ENCODE measurements around the gene CAV1.

CAV1 gene

DNA sequence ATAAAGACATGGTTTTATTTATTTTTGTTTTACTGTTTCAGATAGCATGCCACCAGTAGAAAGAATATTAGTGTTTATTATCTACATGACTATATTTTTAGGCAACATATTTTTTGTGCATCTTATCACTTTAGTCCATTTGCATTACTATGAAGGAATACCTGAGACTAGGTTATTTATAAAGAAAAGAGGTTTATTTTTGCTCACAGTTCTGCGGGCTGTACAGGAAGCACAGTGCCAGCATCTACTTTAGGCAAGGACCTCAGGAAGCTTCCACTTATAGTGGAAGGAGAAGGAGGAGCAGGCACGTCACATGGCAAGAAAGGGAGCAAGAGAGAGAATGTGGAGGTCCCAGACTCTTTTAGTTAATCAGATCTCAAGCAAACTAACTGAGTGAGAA lies 19.6 kb upstream of the CAV1 start:
- DNase-seq = no peak

DNA sequence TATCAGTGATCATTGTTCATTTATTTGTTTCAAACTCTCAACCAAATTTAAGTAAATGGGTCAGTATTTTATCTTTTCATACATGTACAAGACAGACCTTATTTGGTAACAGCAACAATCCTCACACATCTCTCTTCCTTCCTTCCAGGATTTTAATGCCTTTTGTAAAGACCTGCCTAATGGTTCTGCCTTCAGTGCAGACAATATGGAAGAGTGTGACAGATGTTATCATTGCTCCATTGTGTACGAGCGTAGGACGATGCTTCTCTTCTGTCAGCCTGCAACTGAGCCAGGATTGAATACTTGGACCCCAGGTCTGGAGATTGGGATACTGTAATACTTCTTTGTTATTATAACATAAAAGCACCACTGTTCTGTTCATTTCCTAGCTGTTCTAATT lies 19.0 kb upstream of the CAV1 start:
- no peak for DNase-seq

DNA sequence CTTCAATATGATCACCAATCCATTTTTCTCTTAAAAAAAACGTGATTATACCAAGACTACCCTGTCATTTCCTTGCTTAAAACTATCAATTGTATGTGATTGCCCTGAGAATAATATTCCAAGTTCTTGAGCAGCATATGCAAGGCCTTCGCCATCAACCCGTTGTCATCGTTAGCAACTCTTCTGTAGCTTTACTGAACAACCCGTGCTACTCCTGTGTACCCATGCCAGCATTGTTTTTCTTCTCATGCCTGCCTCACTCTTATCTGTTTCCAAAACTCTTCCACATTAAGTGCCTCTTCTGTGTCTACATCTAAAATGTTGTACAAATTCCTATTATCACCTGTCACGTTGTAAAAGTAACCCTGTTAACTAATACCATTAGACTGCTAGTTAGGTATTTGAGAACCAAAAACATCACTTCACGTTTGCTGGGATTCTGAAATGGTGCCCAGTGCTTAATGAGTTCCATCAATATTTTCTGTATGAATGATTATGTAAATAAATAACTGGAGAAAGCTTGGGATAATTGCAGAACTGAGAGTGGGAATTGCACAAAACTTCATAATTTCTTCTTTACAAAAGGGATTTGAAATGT lies 14.8 kb upstream of the CAV1 start:
- DNase-seq = no peak

DNA sequence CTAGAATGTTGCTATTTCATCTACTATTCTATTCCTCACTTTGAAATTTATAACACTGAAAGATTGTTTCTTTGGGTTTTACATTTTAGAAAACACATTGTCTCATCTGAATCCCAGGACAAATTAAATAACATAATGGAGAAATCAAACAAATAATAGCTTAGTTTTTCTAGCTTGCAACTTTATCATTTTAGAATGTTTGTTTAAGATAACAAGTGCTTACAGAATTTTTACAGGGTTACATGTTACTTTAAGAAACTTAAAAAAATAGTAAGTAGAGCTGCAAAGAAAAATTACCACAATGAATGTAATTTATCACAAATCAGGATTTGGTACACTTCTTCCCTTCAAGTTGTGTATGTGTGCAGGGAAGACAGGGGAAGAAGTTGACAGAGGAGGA lies 14.0 kb upstream of the CAV1 start:
- DNase-seq = no peak

DNA sequence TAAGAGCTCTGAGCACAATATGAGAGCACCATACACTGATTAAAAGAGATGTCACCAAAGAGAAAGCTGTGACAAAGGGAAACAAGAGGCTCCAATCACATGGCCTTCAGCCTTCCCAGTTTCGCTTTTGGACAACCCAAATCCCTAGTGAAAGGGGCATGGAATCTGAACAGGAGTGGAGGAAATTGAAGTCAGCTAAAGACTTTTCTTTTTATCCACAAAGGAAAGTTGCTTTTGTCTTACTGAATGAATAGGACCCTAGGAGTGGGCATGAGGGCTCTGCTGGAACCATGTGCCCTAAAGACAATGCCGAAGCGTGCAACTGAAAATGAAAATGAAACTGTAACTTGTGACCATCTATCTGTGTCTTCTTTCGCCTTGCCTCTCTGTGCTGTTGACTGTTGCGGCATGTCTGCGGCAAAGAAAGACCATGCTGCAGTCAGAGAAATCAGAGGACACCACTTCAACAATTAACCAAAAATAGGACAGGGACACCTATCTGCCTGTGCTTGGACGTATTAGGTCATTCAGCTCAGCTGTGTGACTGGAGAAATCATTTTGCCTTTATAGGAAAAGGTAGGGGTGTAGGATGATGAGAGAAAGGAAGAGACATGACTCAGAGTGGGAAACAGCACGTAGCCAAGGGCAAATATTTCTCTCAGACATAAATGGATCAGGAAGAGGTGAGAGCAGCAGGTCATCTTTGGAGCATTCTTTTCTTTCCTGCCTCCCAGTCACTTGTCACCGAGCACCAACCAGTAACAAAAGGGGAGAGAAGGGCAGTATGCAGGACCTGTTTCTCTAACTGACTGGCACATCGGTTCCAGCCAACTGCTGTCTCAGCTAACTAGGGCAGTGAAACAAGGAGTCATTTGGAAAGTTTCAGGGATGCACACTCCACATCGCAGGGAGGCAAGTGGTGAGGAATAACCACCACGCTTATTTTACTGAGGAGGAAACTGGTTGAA lies 13.0 kb upstream of the CAV1 start:
- no peak for DNase-seq

DNA sequence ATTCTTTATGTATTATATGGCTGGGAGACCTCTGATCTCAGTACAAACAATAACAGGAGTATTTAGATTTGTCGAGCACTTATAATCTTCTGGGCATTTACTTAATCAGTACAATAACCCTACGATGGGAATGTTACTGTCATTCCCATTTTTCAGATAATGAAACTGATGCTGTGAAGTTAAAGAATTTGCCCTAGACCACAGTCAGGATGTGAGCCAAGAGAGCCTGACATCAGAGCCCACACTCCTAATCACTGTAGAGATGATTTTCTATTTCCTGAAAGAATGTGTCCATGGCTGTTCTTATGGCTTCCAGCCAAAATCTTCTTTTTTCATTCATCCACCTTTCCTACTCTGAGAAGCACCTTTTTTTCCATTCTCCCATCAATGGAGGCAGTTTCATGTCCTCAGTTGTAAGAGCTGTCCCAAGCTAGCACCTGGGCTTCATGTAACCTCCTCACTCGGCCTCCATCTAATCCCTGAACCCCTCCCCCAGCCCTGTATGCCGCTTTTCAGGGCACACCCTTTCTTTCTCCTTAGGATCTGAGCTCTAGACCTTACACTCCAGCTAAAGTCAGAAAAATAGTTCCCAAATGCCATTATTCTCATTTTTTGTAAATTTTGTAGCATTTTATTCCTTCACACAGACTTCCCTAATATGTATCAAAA lies 12.2 kb upstream of the CAV1 start:
- DNase-seq = no peak

DNA sequence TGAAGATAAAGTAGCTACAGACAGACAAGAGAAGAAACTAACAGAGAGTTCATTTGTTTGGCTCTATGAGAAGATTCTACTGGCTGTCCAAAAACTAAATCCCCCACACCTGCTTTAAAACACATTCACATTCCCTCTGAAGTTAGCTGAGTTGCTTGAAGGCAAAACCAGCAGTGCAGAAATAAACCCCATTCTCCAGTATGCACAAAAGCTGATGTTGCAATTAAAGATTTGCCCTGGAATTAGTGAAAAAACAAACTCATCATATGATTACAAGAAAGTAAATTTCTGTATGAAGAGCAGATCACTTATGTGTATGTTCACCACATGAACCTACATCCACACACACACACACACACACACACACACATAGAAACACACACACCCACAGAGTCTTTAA lies 9.3 kb upstream of the CAV1 start:
- DNase-seq = no peak

DNA sequence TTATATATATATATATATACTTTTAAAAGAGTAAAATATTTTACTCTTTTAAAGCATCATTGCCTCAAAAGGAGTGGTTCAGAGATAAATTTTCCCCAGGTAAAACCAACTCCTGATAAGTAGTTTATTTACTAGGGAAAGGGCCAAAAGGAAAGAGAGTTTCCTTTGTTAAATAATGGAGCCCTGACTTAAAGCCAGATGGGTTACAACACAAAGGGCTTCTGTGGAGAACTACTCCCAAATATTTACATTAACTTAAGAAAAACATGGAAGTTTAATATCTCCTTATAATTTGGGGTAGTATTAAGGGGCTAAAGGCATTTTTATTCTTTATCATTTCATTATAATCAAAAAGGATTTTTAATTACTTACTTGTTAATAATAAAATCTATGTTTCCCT lies 8.5 kb upstream of the CAV1 start:
- DNase-seq = no peak

DNA sequence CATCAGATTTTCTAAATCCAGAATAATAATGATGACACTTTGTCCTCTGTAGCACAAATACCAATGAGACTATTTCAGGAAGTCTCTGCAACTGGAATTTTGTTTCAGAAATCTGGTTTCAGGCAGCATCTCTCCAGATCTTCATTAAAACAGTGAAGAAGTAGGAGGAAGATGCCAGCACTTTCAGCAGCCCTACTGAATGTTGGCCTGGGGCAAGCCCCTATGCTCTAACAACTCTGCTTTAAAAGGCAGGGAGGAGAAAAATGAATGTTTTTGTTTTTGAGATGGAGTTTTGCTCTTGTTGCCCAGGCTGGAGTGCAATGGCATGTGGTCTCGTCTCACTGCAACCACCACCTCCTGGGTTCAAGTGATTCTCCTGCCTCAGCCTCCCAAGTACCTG lies 7.2 kb upstream of the CAV1 start:
- no peak for DNase-seq

DNA sequence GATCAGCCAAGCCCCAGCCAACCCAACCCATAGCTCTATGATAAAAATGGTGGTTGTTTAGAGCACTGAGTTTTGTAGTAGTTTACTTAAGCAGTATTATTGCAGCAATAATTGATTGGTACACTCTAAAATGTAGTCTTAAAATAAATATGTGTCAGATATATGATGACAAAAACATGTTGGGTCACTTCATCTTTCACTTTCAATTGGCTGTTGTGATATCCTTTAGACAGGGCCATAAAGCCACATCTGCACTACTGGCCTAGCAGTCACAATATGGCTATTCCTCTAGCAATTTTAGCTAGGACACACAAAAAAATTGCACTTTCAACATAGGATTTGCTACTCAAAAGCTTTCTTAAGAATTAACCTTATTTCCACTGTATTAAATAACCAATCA lies 5.9 kb upstream of the CAV1 start:
- DNase-seq = no peak

DNA sequence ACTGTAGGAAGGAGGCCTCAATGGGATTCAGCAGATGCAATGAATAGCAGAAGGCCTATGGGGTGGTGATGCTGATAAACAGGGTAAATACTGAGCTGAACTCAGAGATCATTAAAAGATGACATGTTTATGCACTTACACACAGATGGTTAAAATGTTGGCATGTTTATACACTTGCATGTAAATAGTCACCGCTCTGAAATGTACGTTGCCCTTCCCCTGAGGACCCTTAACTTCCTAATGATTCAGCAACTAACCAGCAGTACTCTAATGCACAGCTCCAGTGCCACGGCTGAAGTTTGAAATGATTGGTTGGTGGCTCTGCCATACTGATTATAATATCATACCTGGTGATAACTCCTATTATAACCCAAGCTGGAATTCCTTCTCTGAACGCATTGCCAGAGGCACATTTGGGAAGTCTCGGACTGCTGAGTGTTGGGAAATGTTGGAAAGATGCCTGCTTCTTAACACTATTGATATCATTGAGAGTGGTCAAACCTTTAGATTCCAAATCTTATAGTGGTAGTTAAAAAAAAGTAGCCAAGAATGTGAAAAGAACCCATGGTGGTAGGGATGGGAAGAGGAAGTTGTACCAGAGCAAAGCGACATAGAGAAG lies 3.7 kb upstream of the CAV1 start:
- no peak for DNase-seq

DNA sequence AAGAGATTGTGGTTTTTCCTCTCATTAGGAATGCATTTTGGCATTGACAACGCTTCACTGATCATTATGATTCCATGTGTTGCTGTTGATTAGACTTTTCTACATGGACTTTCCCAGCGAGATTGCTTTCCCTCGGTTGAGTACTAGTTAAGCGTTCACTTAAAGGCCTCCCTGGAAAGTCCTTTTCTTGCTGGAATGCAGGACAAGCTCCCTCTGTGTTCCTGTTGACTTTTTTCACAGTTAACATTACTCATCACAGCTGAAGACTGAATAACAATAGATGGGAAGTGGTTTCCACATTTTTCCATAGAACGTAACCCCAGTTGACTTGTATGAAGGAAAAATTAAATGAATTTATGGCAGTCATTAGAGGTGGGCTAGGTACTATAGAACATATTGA lies 2.6 kb upstream of the CAV1 start:
- DNase-seq = no peak

DNA sequence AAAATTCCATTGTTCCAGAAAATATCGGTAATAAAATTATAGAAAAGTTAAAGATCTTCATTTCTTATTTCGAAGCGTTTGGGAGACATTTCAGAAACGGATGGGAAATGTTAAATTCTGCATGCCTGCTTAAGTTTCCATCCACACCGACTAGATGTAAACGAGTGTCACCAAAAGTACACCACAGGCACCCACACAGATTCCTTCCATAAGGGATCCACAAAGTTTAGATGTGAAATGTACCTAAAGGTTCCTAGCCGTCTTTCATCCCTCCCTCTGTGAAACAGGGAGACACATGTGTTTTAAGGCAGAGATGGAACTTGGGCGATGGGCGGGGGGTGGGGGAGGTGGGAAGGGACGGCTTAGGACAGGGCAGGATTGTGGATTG lies 621 bp upstream of the CAV1 start:
- no peak for DNase-seq

DNA sequence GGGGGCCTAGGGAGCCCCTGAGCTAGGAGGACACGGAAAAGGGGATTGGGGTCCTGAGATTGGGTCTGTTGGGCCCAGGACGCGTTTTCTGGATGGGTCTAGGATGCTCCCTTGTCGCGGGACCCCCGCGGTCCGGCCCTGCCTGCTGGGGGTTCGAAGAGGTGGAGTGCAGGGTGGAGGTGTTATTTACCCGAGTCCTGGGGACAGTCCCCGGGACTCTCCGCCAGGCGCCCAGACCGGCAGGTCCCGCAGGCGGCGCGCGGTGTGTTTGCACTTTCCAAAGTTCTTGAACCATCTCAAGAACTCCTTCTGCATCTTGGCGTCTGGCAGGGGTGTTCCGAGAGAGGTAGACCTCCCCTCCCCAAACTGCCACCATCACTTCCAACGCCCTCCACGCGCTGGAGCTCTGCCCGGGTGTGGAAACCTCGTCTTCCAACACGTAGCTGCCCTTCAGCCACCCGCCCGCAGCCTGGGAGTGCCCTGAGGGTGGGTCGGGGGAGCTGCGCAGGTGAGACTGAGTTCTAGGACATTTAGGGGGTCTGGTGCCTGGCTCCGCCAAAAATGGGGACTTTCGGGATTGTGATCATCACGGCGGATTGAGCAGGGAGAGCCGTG lies 569 bp downstream of the CAV1 start:
- peak; percentile 19 for DNase-seq

DNA sequence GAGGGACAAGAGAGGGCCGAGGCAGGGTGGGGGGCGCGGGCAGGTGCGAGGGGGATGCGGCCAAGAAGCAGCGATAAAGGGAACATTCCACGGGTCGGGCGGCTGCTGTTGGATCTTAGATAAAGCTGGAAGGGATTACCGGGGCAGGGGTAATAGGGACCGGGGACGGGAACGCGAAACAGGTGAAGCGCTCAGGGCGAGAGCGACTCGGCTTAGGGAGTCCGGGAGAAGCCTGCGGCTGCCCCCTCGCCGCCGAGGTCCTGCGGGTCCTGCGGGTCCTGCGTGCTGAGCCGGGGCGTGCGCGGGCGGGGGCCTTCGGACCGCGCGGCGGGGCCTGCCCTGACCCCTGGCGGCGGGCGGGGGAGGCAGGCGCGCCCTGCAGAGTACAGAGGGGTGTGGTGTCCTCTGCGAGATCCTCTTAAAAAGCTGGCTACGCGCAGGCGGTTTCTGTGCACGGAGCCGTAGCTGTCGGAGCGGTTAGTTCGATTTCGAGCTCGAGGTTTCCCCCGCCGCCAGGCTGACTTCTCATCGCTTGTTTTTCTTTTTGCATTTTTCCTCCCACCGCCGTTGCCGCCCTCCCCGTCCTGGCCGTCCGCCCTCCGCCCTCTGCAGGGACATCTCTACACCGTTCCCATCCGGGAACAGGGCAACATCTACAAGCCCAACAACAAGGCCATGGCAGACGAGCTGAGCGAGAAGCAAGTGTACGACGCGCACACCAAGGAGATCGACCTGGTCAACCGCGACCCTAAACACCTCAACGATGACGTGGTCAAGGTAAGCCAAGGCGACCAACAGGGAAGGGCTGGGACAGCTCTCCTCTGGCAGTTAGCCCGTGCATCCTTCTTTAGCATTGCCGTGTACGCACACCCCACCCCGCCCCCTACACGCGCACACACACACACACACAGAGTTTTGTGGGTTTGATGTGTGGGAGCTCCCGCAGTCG lies 1.4 kb downstream of the CAV1 start:
- DNase-seq = peak; percentile 53

DNA sequence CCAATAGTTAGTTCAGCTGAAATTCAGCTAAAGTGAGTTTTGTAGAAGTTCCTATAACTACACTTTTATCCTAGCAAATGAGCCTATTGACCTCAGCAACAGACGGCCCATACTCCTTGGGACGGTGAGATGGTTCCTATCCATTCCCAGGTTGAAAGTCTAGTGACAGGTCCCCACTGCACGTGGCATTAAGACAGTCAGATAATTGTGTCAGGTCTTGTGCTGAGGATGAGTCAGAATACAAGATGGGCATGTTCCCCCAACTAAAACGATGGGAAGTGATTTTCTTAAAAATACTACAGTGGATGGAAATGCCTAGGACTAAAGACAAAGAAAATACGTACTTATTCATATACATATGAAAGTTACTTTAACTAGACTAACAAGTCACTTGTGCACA lies 2.1 kb downstream of the CAV1 start:
- no peak for DNase-seq

DNA sequence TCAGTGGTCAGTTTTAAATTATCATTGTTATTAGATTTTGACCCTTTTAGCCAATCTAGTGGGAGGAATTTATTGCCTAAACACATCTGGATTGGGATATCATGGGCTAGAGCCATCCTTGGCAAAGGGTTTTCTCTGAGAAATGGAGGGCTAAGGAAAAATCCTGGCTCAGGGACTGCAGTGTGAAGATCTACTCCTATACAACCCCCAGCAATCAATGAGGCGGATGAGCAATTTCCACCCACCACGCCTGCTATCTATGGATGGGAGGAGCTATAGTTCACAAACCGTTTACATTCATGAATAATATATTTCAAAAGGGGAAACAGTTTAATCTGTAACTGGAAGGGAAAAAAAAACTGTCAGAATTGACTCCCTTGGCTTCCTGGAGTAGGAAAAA lies 2.7 kb downstream of the CAV1 start:
- no peak for DNase-seq

DNA sequence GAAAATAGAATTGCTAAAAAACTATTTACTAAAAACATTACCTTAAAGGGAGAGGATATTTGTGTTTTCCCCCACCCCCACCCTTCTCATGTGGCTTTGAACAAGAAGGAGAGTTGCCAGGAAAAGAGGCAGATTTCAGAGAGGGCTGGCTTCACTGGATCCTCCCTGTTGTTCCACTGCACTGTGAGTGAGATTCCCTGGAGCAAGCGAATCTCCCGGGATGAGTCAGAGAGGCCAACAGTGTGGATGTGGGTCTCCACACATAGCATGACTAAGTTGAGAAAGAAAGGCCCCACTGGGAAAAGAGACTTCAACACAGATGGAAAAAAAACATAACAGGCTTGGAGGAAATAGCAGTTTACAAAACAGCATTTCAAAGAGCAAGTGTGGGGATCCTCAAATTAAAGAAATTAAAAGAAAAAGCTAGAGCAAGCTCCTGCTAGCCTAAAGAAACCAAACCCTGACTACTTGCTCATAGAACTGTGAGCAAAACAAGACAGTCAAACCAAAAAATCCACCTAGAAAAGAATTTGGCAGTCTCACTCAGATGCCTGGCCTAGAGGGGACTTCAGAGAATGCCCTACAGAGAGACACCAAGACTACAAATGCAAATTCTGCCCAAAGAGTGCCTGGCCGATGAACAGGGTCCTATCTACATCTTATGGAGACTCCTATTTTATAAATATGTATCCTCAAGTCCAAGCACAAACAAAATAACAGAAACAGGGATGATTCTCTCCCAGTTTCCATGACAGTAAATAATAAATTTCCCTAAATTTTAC lies 3.4 kb downstream of the CAV1 start:
- DNase-seq = no peak

DNA sequence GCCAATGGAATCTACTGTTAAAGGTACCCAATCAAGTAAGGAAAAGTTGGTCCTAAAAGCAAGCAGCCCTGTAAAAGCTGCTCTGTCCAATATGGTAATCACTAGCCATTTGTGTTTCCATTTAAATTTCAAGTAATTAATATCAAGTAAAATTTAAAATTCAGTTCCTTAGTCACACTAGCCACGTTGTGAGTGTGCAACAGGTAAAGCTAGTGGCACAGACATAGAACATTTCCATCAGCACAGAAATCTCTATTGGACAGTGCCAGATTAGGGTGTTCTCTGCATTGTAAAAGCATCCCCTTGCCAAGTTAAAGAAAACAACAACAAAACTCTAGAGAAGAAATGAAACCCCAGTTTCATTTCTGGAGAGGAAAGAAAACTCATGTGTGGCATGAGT lies 4.4 kb downstream of the CAV1 start:
- no peak for DNase-seq

DNA sequence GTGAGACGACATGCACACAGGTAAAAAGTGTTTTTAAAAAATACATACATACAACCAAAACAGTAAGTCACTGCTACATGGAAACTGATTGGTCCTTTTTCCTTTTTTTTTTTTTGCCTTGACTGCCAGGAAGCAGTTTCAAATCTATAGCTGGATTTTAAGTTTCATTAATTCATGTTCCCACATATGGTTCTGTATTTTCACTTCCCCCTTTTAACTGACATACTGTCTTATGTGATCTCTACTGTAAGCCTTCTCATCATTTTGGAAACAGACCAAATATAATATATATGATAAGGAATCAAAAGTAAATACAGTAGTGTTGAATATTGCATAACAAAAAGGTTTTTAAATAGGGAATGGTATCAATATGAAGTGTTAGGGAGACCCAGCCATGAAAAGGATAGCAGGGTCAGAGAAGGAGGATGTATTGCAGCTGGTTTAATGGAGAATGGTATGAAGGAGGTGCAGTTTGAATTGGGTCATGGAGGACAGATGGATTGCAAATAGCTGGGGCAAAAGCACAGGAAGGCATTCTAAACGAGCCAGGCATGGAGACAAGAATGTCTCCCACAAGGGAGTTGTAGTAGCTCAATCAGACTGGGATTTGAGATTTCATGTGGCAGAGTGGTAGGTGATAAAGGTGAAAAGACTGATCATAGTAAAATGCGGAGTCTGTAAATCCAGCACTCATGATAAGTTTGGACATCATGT lies 5.4 kb downstream of the CAV1 start:
- DNase-seq = no peak
